Hematopoietic multipotent progenitor cell treated with erythropoietin and hydrocortisone succinate and interleukin-3 and kit ligand, for 17 days (in vitro differentiated cells): ENCODE results near the gene CREBBP.

Experiments used
- DNase-seq: peaks from one replicate; pipeline ENCODE4 v3.0.0-alpha.2; 2015; ENCODE audit warnings: low spot score

The CREBBP gene

GRCh38 chr16:3767333-3767986, 113.1 kb downstream of the CREBBP start:
- no peak for DNase-seq

DNA sequence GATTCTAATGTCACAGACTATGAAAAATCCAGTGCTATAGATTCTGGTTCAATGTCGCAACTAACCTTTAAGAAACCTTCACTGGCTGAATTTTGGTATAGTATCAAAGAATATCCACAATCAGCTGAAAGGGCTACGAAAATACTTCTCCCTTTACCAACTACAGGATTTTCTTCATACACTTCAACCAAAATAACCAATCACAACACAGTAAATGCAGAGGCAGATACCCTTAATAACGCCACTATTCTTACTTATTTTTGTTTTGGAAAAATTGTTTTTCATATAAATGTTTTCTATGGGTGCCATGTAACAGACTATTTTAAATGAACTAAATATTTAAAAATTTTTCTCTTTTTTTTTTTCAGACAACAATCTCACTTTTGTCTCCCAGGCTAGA, 114.3 kb downstream of the CREBBP start:
- DNase-seq: no peak

DNA sequence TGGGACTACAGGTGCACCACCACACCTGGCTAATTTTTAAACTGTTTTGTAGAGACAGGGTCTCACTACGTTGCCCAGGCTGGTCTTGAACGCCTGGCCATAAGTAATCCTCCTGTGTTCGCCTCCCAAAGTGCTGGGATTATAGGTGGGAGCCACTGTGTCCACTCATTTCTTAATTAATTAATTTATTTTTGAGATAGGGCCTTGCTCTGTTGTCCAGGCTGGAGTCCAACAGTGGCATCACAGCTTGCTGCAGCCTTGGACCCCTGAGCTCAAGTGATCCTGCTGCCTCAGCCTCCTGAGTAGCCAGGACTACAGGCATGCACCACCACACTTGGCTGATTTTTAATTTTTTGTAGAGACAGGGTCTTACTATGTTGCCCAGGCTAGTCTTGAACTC, 116.1 kb downstream of the CREBBP start:
- no peak for DNase-seq

DNA sequence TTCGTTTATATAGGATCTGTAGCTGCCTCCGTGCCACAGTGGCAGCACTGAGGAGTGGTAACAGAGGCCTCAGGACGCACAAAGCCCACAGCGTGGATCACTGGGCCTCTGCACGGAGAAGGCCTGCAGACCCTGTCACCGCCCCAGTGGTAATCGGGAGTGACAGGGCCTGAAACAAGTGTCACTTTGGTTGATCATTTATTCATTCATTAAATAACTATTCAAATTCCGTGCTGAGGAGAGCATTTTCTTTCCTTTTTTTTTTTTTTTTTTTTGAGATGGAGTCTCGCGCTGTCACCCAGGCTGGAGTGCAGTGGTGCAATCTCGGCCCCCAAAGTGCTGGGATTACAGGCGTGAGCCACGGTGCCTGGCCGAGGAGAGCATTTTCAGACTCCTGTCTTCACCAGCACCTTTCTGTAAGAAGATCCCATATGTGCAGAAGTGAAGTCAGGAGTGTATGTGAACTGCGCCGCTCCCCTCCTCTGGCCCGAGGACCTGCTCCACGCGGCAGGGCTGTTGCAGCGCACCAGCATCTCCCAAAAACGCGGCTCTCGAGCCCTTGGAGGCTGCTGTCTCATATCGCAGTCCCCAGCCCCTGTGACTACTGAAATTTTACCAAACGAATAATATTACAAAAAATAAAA, 118.3 kb downstream of the CREBBP start:
- DNase-seq: no peak

- no peak for DNase-seq
Observed at GRCh38 chr16:3761375-3762106, 119.0 kb downstream of the CREBBP start.

DNA sequence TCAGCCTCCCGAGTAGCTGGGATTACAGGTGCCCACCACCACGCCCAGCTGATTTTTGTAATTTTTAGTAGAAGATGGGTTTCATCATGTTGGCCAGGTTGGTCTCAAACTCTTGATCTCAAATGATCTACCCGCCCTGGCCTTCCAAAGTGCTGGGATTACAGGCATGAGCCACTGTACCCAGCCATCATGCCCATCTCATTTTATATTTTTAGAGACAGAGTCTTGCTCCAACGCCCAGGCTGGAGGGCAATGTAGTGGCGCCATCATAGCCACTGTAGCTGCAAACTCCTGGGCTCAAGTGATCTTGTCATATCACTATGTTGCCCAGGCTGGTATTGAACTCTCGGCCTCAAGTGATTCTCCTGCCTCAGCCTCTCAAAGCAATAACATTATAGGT, 120.0 kb downstream of the CREBBP start:
- DNase-seq: no peak

- DNase-seq: no peak
Observed at GRCh38 chr16:3759736-3760135, 120.8 kb downstream of the CREBBP start.

DNA sequence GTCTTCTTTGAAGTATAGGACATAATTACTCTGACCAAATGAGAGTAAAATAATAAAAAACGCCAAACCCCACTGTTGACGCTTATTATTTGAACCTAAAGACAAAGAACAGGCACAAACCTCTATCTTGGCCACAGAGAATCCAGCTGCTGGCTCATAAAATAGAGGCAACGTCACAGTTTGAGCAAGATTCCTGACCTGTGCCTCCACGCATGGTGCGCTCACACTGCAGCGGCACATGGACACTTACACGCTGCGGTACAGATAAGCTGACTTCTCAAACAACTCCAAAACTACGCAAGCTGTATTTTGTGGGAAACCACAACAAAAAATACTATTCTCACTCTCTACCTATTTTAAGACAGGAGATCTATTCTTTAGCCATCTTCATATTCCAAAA, 124.4 kb downstream of the CREBBP start:
- DNase-seq: no peak

DNA sequence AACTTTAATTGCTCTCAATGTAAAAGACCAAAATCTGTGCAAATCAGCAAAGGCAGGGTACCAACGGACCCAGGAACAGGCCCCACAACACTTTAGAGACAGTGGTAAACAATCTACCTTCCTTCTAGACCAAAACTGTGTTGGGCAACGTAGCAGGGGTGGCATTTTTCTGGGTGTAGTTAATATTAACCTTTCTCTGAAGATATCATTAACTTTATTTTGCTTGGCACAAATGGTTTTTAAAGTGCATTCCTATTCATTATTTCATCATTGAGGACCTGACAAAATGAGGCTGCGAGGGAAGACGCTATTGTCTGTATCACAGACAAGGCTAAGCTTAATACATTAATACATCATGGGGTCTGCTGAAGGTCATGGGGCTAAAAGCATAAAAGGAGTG, 125.3 kb downstream of the CREBBP start:
- DNase-seq: no peak

- DNase-seq: no peak
Observed at GRCh38 chr16:3754772-3755171, 125.7 kb downstream of the CREBBP start.

GRCh38 chr16:3754081-3754703, 126.3 kb downstream of the CREBBP start:
- DNase-seq: no peak

DNA sequence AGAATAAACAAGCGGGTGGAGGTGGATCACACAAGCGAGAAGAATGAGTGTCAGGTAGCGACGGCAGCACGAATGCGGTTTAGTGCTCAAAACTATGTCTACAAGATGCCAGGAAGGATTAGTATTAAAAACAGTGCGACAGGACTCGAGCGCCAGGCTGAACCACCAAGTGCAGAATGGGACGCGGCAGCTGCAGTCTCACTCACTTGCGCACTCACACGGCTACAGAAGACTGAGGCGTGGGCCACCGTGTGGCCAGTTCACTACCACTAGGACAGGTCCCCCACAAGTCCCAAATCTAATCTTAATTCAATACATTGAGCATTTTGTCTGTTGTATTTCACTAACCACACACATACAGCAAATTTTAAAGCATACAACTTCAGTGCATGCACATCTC, 127.5 kb downstream of the CREBBP start:
- no peak for DNase-seq

GRCh38 chr16:3751878-3752277, 128.6 kb downstream of the CREBBP start:
- no peak for DNase-seq

- no peak for DNase-seq
Observed at GRCh38 chr16:3748307-3748706, 132.2 kb downstream of the CREBBP start.

DNA sequence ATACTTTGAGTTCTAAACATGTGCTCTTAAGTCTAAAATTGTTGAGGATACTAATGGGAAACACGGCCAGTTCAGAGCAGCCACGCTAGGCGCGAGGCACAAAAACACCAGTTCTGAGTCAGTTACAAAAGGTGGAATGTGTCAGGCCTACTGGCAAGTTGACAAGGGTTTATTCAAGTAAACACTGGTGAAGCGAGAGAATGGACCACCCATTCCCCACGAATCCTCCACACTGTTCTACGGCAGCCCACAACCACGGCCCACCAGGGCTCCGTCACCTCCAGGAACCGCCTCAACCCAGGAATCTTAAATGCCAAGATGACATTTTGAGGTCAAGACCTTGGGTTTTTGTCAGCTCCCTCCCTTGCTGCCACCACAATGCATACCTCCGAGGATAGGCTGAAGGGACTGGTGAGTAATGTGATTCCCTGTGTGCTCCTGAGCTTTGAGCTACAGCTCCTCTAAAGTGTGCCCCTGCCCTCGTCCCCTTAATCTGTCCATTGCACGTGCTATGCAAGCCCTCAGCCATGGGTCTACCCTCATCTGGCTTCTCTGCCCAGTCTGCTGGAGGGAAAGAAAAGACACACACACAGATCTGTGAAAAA, 134.7 kb downstream of the CREBBP start:
- no peak for DNase-seq

GRCh38 chr16:3744018-3744417, 136.5 kb downstream of the CREBBP start:
- no peak for DNase-seq

DNA sequence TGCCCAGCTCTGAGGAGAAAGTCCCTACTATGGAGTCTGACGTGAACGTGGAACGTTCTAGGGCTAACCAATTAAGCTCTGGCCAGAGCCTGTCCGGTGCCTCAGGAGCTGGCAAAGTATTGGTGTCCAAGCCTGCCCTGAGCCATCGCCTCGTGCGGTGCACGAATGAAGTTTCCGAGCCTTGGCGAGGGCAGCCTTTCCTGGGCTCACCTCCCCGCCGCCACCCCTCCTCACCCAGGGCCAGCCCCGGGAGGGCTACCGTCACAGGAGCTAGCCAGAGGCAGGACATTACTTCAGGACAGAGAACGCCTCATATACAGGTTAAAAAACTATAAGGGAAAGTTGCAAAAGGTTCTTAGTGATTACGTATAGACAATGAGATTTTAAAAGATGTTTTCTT, 139.6 kb downstream of the CREBBP start:
- DNase-seq: no peak

DNA sequence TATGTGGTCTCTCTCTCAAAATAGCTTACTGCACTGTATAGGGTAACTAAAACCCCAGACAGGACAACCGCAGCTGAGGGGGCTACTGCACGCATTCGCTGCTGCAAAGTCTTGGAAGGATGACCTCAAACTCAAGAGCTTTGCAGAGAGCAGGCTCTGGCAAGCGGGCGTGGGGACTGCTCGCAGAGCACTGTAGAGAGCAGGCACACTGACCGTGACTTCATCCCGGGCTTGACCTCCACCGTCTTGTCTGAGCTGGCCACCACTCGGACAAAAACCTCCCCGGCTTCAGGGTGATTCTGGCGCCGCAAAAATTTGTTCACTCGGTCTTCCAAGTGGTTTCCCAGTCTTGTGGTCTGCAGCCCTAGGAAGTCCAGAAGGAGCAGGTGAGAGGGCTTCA, 140.3 kb downstream of the CREBBP start:
- DNase-seq: no peak

DNA sequence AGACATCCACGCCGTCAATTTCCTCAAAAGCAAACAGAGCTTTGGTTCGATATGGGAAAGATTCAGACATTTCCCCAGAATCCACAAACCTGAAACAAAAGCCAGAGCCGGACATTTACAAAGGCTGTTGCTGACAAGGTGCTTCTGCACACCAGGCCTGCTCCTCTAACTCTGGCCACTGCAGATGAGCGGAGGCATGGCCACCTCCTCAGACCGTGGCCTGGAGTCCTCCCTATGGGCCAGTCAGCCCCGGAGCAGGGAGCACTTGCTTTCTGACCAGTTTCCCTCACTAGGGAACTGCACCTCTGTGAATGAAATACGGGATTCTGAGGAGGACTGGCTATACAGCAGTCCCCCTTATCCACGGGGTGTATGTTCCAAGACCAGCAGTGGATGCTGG, 140.9 kb downstream of the CREBBP start:
- no peak for DNase-seq

GRCh38 chr16:3738541-3738940, 142.0 kb downstream of the CREBBP start:
- DNase-seq: no peak

- no peak for DNase-seq
Observed at GRCh38 chr16:3738128-3738527, 142.4 kb downstream of the CREBBP start.

GRCh38 chr16:3737181-3737580, 143.3 kb downstream of the CREBBP start:
- DNase-seq: no peak

- DNase-seq: no peak
Observed at GRCh38 chr16:3736116-3736515, 144.4 kb downstream of the CREBBP start.
